ENCODE data around the gene TBCK.

- TF ChIP-seq FOS (IDR thresholded peaks at IDR 0.05; ENCODE audit: extremely low read depth, insufficient read length), result no peak
- TF ChIP-seq, protein P1, sequence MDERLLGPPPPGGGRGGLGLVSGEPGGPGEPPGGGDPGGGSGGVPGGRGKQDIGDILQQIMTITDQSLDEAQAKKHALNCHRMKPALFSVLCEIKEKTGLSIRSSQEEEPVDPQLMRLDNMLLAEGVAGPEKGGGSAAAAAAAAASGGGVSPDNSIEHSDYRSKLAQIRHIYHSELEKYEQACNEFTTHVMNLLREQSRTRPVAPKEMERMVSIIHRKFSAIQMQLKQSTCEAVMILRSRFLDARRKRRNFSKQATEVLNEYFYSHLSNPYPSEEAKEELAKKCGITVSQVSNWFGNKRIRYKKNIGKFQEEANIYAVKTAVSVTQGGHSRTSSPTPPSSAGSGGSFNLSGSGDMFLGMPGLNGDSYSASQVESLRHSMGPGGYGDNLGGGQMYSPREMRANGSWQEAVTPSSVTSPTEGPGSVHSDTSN (CRISPR knock-in tag; IDR thresholded peaks at IDR 0.05; ENCODE audit: low read depth), result no peak
- TF ChIP-seq, protein P1 (tag; conservative IDR thresholded peaks at IDR 0.05; ENCODE audit: low read depth), result no peak
Measured at GRCh38 chr4:106365613-106366012, 49.6 kb upstream of the TBCK start.

Data from K562 (cell line).